ENCODE measurements around the gene SCAMP3.
"Not testable (repeated sequence)": the region's sequence is repeated elsewhere in the genome, so short reads cannot be mapped to it uniquely, and the experiment has no call there.

SCAMP3 gene

DNA sequence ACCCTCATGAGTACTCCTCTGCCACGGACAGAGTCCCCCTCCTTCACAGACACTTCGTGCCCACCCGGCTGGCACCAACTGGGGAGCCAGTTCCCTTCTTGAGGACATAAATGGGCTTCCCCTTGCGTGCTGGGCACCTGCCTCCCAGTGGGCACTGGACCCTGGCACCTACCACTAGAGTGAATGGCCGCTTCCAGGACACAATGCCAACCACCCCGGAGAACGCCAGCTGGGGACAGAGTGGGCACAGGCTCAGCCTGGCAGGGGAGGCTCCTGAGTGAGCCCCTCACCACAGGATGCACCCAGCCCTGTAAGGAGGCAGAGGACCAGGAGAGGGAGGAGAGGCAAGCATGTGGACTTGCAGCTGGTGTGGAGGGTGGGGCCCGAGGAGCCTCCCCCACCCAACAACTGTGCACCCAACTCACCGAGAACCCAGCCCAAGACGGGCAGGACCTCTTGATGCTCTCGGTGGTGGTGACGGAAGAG is 7.9 kb downstream of the SCAMP3 start:
- no peak for DNase-seq

DNA sequence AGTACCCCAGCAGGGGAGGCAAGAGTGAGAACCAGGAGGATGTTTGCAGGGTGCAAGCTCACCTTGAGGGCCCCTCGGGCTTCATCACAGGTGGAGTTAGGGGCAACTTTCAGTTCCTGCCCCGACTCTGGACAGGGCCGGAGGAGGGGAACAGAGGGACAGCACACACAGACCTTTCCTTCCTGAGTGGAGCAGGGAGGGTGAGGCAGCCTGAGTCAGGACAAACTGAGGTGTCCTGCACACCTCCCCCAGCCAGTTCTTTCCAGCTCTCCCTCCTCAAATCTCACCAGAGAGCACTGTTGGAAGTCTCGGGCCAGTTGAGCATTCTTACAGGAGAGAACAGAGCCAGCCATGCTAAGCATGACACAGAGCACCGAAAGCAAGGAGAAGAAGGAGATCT is 8.4 kb downstream of the SCAMP3 start:
- no peak for DNase-seq

DNA sequence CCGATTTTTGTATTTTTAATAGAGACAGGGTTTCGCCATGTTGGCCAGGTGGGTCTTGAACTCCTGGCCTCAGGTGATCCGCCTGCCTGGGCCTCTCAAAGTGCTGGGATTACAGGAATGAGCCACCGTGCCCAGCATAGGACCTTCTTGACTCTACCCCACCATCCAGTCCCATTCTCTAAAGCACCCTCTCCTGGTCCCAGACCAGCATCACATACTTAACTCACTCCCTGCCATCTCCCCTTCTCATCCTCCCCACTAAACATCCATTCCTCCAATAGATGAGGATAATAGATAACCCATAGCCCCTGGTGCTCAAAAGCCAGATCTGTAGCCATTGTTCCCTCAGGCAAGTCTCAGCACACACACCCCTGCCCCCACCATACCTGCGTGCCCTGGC is 9.0 kb downstream of the SCAMP3 start:
- DNase-seq, result no peak

DNA sequence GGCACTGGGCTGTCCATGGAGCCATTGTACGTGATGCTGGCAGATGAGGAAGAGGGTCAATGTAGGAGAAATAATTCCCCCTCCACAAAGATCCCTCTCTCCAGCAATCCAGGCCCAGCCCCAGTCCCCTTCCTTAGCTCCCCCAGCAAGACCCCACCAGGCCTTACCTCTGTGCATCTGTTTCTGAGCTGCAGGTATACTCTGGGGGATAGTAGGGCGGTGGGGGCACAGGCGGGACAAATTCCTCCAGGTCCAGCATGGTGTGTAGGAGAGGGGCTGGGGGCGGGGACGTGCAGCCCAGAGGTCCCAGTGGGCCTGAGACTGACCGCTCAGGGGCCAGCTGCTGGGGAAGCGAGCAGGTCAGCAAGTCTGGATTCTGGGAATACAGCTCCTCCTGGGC is 10.6 kb downstream of the SCAMP3 start:
- DNase-seq, result no peak

DNA sequence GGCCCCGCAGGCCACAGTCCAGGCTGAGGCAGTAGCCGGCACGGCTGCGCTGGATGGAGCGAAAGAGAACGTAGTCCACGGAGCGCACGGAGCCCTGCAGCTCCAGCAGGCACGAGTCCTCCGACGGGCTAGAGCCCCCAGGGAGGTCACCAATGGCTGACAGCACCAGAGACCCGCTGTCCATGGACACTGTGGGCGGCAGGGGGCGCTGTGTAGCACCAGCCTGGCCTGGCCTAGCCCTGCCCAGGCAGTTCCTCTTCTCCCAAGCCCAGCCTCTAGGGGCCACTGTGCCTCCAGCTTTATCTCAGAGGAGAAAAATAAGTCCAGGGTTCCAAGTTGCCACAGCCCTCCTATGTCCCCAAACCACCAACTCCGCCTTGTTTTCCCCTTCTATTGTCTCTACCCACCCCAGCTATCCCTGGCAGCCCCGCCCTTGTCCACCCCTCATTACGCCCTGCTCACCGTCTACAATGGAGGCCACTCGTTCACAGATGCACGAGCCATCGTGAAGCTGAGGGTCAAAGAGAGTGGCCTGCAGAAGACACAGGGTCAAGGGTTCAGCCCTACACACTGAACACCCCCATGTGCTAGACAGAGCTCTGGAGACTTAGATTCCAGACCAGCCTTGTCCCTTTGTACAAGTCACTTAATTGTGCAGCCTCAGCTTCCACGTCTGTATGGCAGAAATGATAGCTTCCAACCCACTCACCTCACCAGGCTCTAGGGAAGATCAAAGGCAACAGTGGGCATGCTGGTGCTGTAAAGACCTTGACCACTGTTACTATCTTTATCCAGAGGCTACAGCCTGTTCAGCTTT is 11.3 kb downstream of the SCAMP3 start:
- peak; percentile 74 for DNase-seq

DNA sequence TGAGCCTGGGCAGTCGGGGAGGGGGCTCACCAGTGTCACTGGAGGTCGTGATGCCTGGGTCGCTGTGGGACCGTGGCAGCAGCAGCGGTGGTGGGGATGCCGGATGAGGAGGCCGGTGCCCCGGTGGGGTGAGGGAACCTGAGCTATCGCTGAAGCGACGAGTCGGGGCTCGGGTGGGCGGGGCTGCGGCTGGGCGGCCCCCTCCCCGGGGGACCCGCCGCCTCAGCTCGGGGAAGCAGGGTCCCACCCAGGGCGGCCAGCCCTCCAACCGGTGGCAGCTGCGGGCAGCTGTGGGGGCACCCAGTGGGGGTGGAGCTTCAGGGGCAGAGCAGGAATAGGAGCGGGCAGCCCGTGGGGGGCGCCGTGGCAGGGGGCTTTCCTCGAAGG is 11.9 kb downstream of the SCAMP3 start:
- DNase-seq, result no peak

DNA sequence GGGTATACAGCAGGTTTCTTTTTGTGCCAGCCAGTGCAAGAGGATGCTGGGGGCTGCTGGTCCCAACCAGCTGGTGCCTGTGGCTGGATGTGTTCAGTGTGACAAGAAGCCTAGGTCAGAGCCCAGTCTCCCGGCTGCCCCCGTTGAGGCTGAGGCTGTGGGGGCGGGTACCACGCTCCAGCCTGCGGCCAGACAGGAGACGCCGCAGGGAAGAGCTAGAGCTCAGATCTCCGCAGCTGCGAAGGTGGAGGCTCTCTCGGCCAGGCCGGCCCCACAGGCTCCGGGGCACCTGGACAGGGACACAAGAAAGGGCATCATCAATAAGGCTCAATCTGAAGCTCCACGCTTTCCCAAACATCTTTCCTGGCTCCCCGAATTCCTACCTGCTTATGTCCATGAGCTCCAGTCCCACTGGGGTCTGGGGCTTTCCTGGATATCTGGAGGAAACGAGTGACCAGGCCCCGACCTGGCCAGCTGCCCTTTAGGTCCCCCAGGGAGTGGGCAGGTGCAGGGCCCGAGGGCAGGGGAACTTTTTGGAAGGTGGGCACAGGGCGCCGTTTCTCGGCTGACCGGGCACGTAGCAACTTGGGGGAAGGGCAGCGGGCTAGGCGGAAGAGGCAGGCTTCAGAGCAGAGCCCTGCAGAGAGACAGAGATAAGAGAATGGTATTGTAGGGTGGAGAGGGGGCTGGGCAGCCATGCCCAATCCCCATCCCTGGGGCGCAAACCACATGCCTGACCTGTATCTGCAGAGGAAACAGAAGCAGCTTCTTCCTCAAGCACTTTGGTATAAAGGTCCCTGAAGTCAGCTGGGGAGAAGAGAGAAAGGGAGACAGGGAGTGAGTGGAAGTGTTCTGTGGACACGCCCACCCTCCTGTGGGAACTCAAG is 14.2 kb downstream of the SCAMP3 start:
- no peak for DNase-seq

DNA sequence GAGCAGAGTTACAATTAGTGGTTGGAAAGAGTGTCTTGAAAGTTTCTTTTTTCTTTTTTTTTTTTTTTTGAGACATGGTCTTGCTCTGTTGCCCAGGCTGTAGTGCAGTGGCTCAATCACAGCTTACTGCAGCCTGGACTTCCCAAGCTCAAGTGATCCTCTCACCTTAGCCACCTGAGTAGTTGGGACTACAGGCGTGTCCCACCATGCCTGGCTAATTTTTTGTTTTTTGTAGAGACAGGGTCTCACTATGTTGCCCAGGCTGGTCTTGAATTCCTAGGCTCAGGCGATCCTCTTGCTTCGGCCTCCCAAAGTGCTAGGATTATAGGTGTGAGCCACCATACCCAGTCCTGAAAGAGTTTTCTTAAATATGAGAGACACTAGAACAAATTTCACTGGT is 15.4 kb downstream of the SCAMP3 start:
- not testable (repeated sequence) for DNase-seq

DNA sequence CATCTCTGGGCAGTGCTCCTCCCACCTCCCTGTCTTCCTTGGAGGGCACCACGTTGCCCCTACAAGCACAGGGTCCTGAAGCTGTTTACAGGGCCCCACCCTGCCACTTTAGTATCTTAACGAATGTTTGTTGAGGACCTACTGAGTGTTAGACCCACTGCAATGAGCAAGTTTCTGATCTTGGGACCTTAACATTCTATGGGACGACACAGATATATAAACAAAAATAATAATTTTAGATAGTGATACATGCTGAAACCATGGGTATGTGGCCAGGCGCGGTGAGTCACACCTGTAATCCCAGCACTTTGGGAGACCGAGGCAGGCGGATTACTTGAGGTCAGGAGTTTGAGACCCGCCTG is 17.0 kb downstream of the SCAMP3 start:
- DNase-seq, result no peak

DNA sequence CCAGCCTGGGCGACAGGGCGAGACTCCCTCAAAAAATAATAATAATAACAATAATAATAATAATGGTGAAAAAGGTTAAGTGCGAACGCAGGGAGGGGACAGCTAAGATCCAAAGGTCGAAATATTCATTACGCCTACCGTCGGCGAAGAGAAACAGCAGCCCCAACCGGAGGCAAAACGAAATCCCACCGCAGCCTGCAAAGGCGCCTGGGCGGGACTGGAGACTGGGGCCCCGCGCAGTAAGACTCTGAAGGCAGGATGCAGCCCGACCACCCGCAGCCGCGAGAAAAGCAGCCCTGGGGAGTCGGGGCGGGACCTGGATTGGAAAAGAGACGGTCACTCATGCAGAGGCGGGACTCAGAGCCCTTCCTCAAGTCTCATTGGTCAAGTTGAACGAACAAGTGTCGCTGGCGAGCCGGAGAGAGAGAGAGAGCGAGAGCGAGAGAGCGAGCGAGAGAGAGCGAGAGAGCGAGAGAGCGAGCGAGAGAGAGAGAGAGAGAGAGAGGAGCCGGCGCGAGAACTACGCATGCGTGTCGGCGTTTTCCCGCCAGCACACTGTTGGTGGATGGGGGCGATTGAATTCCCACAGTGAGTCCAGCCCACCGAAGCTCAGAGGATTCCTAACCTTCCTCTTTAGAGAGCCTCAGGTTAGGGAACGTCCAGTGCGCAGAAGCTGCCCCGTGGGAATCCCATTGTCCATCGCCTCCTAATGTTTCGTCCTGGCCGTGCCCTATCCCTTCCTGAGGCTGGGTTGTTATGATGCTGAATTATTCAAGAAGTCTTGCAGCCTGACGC is 17.6 kb downstream of the SCAMP3 start:
- DNase-seq, result peak; percentile 98

DNA sequence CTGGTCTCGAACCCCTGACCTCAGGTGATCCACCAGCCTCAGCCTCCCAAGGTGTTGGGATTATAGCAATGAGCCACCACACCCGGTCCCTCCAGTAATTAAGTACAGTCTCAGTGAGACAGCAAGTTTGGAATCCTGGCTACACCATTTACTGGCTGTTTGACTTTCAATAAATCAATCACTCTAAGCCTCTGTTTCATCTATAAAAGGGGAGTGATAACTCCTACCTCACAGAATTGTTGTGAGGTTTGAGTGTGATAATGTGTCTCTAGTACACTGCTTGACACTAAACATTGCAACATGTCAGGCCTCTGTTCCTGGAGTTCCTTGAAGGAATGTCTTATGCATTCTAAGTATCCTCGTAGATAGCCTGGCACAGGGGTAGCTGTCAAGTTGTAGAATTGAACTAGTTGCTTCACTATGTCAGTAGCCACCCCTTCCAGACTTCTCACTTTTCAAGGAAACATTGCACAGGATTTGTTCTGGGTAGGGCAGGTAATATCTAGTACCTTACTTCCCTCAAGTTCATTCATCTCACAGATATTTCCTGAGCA is 19.3 kb downstream of the SCAMP3 start:
- no peak for DNase-seq

DNA sequence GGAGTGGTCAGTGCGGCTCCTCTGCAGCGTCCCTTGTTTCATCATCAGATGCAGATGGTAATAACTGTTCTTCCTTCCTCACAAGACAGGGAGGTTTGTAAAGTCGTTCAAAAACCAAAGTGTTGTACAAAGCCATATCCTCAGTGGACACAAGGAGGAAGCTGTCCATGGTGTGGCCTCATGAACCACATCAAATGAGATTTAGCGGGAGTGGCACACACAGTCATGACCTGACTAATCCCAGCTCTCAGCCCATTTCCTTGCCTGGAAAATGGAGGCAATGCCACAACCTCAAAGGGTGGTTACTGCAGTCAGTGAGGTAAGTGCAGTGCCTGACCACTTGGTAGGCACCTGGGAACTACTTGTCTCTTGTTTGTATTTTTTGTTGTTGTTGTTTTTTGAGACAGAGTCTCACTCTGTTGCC is 20.3 kb downstream of the SCAMP3 start:
- no peak for DNase-seq

DNA sequence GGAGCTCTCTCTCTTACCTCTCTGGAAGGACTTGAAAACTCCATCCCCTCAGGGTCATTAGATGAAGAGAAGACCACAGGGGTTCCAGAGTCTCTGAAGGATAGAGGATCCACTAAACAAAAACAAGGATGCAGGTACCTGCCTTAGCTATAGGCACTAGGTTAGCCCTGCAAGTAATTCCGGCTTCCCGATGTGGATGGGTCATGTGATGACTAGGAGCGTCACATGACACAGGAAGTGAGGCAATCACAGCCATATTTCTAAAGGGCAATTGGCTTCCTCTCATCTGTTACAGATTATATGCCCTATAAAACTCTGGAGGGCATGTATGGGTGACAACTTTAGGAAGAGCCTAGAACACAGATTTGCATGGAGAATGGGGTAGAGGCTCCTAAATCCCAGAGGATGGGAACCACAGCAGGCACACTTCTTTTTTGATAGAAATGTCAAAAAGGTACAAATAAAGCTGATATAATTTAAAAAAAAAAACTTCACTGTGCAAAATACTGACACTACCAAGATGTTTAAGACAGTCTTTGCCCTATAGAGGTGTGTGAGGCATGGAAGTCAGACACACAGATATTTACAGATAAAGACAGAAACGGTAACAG is 21.0 kb downstream of the SCAMP3 start:
- peak; percentile 63 for DNase-seq

DNA sequence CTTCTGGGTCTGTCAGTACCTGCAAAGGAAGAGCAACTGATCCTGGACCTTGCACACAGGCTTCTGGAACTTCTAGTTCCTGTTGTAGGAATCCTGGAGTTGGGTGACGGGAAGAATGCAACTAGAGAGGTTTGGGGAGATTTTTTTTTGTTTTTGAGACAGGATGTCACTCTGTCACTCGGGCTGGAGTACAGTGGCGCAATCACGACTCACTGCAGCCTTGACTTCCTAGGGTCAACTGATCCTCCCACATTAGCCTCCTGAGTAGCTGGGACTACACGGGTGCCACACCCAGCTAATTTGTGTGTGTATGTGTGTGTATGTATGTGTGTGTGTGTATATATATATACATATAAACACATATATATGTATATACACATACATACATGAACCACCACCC is 25.7 kb downstream of the SCAMP3 start:
- DNase-seq, result no peak

DNA sequence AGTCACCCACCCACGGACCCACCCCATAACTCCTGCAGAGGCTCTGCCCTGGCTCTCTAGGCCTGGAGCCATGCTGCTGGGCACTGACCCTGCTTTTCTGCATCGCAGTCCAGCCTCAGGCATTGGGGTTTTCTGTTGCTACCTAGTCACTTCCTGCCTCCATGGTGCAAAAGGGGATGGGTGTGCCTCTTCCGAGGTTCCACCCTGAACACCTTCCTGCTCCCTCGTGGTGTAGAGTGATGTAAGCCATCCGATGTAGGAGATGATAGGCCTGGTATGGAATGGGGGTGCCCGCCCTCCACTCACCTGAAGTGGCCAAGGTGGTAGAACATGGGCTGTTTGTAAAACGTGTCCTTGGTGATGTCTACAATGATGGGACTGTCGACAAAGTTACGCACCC is 26.8 kb downstream of the SCAMP3 start:
- not testable (repeated sequence) for DNase-seq

DNA sequence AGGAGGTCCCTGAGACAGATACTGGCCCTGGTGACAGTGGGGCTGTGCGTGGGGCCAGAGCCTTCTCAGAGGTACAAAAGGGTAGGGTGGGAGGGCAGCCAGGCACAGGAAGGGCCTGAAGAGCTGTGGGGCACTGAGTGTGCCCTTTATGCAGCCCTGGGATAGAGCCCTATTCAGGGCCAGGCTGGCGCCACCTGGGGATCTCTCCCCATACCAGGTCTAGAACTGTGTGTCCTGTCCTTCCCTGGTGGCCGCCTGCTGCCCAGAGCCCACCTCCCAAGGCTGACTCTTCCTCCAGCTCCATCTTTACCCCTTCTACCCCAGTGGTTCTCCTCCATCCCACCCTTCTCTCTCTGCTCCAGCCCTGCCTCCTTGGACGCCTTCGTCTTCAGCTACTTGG is 28.7 kb downstream of the SCAMP3 start:
- not testable (repeated sequence) for DNase-seq

DNA sequence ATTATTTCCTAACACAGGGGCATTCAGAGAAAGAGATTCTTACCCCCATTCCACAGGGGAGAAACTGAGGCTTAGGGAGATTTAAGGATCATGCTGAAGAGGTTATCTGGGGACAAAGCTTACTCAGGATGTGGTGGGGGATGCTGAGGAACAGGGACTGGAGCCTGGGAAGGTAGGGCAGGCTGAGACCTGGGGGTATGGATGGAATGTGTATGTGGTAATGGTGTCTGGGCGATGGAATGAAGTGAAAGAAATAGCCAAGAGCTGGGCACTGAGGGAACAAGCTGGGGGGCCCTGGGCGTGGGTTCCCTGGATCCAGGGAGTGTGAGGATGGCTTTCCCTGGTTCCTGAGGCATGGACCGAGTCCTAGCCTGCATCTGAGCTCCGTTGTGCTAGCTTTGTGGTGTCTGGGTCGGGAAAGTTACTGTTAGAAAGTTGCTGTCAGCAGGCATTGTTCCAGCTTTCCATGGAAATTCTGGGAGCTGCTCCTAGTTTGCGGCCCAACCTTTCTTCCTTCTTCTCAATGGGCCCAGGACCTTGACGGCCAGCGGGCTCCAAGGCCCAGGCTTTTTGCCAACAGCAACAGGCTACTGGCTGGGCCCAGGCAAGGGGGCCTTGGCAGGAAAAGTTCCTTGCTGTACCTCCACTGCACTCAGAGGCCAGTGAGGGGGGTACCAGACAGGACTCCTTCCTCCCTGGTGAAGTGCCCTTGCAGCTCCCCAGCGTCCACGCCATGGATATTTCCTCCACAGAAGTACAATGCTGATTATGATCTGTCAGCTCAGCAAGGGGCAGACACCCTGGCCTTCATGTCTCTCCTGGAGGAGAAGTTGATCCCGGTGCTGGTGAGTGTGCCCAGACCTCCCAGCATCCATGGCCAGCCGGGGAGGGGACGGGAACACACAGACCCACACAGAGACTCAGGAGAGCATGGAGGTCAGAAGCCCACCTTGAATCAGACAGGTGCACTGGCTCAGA is 29.9 kb downstream of the SCAMP3 start:
- DNase-seq, result not testable (repeated sequence)

DNA sequence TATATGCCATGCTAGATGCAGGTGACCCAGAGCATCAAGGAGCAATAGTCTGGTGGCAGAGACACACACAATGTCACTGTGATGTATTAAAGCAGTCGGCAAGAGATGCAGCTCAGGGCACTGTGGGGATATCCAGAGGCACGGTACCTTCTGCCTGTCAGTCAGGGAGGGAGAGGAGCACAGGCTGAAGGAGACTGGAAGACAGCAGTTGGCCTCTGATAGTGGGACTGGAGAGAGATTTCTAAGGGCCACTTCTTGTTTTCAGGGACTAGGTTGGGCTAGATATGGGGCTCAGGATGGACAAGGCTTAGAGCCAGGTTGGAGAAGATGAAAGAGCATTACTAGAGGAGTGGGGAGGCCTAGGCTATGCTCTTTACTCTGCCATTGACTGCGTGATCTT is 30.9 kb downstream of the SCAMP3 start:
- DNase-seq, result not testable (repeated sequence)

DNA sequence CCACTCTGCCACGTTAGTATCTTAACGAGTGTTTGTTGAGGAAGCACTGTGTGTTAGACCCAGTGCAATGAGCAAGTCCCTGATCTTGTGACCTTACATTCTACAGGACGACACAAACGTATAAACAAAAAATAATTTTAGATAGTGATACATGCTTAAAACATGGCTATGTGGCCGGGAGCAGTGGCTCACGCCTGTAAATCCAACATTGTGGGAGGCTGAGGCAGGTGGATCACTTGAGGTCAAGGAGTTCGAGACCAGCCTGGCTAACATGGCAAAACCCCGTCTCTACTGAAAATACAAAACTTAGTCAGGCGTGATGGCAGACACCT is 34.1 kb downstream of the SCAMP3 start:
- DNase-seq, result no peak

DNA sequence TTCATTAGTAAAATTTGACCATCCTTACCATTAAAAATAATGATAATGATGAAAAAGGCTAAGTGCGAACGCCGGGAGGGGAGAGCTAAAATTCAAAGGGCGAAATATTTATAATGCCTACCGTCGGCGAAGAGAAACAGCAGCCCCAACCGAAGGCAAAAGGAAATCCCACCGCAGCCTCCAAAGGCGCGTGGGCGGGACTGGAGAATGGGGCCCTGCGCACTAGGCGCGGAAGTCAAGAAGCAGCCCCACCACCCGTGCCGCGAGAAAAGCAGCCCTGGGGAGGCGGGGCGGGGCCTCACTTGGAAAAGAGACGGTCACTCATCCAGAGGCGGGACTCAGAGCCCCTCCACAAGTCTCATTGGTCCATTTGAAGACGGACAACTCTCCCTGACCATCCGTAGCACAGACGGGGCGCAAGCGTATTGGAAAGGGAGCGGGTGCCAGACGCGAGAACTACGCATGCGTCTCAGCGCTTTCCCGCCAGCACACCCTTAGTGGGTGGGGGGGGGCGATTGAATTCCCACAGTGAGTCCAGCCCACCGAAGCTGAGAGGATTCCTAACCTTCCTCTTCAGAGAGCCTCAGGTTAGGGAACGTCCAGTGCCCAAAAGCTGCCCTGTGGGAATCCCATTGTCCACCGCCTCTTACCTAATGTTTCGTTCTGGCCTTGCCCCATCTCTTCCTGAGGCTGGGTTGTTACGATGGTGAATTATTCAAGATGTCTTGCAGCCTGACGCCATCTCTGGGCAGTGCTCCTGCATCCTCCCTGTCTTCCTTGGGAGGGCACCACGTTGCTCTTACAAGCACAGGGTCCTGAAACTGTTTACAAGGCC is 34.7 kb downstream of the SCAMP3 start:
- peak; percentile 97 for DNase-seq
